ENCODE measurements around the gene FHIT.

Gene FHIT

DNA sequence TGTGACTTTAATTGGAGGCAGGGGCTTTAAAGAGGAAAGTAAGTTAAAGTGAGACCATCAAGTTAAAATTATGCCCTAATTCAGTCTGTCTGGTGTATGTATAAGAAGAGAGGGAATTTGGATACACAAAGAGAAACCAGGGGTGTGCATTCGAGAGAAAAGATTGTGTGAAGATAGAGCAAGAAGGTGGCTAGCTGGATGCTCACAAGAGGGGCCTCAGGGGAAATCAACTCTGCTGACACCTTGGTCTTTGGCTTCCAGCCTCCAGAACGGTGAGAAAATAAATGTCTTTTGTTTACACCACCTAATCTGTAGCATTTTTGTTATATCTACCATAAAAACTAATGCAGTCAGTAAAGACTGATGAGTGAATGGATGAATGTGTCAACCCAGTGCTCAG is 1294.1 kb downstream of the FHIT start:
- H3K4me3 ChIP-seq (ENCODE audit: low read length), result no peak overlapping the region
- H3K79me2 ChIP-seq (ENCODE audit: low read length), result no peaks in the 10 kb centered on the region
- H3K27ac ChIP-seq (ENCODE audit: low read length), result no peak overlapping the region
- no peaks in the 10 kb centered on the region for H3K27me3 ChIP-seq (ENCODE audit: low read depth, low read length)
- H3K9ac ChIP-seq (ENCODE audit: low read length), result no peak overlapping the region
- no peaks in the 10 kb centered on the region for H3K9me3 ChIP-seq (ENCODE audit: insufficient read depth, low read length)
- no peaks in the 10 kb centered on the region for H4K20me1 ChIP-seq (ENCODE audit: insufficient read depth, low read length)
- TF ChIP-seq, protein P1, sequence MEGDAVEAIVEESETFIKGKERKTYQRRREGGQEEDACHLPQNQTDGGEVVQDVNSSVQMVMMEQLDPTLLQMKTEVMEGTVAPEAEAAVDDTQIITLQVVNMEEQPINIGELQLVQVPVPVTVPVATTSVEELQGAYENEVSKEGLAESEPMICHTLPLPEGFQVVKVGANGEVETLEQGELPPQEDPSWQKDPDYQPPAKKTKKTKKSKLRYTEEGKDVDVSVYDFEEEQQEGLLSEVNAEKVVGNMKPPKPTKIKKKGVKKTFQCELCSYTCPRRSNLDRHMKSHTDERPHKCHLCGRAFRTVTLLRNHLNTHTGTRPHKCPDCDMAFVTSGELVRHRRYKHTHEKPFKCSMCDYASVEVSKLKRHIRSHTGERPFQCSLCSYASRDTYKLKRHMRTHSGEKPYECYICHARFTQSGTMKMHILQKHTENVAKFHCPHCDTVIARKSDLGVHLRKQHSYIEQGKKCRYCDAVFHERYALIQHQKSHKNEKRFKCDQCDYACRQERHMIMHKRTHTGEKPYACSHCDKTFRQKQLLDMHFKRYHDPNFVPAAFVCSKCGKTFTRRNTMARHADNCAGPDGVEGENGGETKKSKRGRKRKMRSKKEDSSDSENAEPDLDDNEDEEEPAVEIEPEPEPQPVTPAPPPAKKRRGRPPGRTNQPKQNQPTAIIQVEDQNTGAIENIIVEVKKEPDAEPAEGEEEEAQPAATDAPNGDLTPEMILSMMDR (IDR thresholded peaks at IDR 0.05; ENCODE audit: low read depth, low read length), result no peak
- TF ChIP-seq EZH2phosphoT487 (IDR thresholded peaks at IDR 0.05; ENCODE audit: low read depth), result no peak
- H3K36me3 ChIP-seq (replicated peaks; ENCODE audit: low read depth, low read length), result no peaks in the 10 kb centered on the region
- peaks cover 8% of the 10 kb centered on the region for H3K4me1 ChIP-seq (ENCODE audit: low read length)
- H3K4me2 ChIP-seq (ENCODE audit: low read length), result no peak overlapping the region
- no peak overlapping the region for H2AFZ ChIP-seq (ENCODE audit: low read depth, low read length)

DNA sequence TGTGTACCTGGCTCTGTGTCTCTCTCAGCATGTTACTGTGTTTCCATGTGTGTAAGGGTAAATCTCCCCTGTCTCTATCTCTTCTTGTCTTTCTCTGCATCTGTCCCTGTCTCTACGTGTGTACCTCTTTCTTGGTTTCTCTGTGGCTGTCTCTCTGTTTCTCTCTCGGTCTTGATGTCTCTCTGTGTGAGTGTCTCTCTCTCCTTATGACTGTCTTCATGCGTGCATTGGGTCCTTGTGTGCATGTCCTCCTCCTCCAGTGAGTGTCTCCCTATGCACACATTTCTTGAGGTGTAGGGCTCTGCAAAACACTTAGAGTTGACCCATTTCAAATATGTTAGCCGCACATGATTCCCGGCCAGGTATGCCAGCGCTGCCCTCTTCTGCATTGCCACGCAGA is 1298.1 kb downstream of the FHIT start:
- H3K27ac ChIP-seq (ENCODE audit: low read length), result no peak overlapping the region
- no peak overlapping the region for H2AFZ ChIP-seq (ENCODE audit: low read depth, low read length)
- no peaks in the 10 kb centered on the region for H3K36me3 ChIP-seq (replicated peaks; ENCODE audit: low read depth, low read length)
- no peak overlapping the region for H3K9ac ChIP-seq (ENCODE audit: low read length)
- no peak overlapping the region for H3K4me3 ChIP-seq (ENCODE audit: low read length)
- H3K79me2 ChIP-seq (ENCODE audit: low read length), result no peaks in the 10 kb centered on the region
- no peaks in the 10 kb centered on the region for H3K9me3 ChIP-seq (ENCODE audit: insufficient read depth, low read length)
- H3K4me2 ChIP-seq (ENCODE audit: low read length), result no peak overlapping the region
- TF ChIP-seq, protein P1 (IDR thresholded peaks at IDR 0.05; ENCODE audit: low read depth, low read length), result no peak; the same call in 1 of the 2 replicates
- no peak for TF ChIP-seq EZH2phosphoT487 (IDR thresholded peaks at IDR 0.05; ENCODE audit: low read depth)
- H3K27me3 ChIP-seq (ENCODE audit: low read depth, low read length), result no peaks in the 10 kb centered on the region
- H3K4me1 ChIP-seq (ENCODE audit: low read length), result peaks cover 8% of the 10 kb centered on the region
- no peaks in the 10 kb centered on the region for H4K20me1 ChIP-seq (ENCODE audit: insufficient read depth, low read length)

DNA sequence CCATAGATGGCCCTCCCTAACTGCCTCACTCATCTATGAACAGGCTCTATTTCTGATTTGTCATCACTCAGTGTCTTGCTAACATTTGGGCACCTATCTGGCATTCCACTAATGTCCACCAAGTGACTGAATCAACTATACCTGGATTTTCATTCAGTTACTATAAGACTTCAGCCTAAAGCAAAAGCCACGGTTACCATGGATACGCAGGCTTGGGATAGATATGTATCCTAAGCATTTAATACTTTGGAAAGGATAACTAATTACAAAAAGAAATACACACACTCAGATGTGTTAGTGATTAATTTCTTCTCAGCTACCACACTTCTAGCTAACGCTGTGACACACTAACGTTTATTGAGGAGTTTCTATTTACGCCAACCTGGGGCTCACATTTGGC is 1301.9 kb downstream of the FHIT start:
- Histone ChIP-seq H4K20me1 (ENCODE audit: insufficient read depth, low read length) (no peaks in the 10 kb centered on the region), H2AFZ (ENCODE audit: low read depth, low read length) (no peak overlapping the region), H3K9me3 (ENCODE audit: insufficient read depth, low read length) (no peaks in the 10 kb centered on the region), H3K9ac (ENCODE audit: low read length) (no peak overlapping the region), H3K27me3 (ENCODE audit: low read depth, low read length) (0 out of 2 replicates have a peak, but pooled peaks cover 3% of the 10 kb centered on the region), H3K4me2 (ENCODE audit: low read length) (no peak overlapping the region), H3K4me3 (ENCODE audit: low read length) (no peak overlapping the region), H3K79me2 (ENCODE audit: low read length) (no peaks in the 10 kb centered on the region), H3K27ac (ENCODE audit: low read length) (no peak overlapping the region), H3K4me1 (ENCODE audit: low read length) (no peaks in the 10 kb centered on the region; the same call in 1 of the 2 replicates), H3K36me3 (replicated peaks; ENCODE audit: low read depth, low read length) (no peaks in the 10 kb centered on the region)
- TF ChIP-seq, protein P1 (IDR thresholded peaks at IDR 0.05; ENCODE audit: low read depth, low read length), result no peak
- TF ChIP-seq EZH2phosphoT487 (IDR thresholded peaks at IDR 0.05; ENCODE audit: low read depth), result no peak

DNA sequence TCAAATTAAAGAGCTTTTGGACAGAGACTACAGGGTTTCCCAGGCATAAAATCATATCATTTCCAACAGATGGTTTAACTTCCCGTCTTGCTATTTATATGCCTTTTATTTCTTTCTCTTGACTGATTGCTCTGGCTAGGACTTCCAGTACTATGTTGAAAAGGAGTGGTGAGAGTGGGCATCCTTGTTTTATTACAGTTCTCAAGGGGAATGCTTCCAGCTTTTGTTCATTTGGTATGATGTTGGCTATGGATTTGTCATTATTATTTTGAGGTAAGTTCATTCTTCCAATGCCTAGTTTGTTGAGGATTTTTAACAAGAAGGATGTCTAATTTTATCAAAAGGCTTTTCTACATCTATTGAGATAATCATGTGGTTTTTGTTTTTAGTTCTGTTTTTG is 1304.9 kb downstream of the FHIT start:
- H3K4me3 ChIP-seq (ENCODE audit: low read length), result no peak overlapping the region
- no peak overlapping the region for H3K4me2 ChIP-seq (ENCODE audit: low read length)
- no peaks in the 10 kb centered on the region for H3K79me2 ChIP-seq (ENCODE audit: low read length)
- no peak overlapping the region for H3K9ac ChIP-seq (ENCODE audit: low read length)
- no peaks in the 10 kb centered on the region for H3K9me3 ChIP-seq (ENCODE audit: insufficient read depth, low read length)
- no peak for TF ChIP-seq EZH2phosphoT487 (IDR thresholded peaks at IDR 0.05; ENCODE audit: low read depth)
- TF ChIP-seq, protein P1 (IDR thresholded peaks at IDR 0.05; ENCODE audit: low read depth, low read length), result no peak
- no peaks in the 10 kb centered on the region for H3K36me3 ChIP-seq (replicated peaks; ENCODE audit: low read depth, low read length)
- 0 out of 2 replicates have a peak, but pooled peaks cover 3% of the 10 kb centered on the region for H3K27me3 ChIP-seq (ENCODE audit: low read depth, low read length)
- no peaks in the 10 kb centered on the region for H4K20me1 ChIP-seq (ENCODE audit: insufficient read depth, low read length)
- H3K4me1 ChIP-seq (ENCODE audit: low read length), result no peaks in the 10 kb centered on the region
- no peak overlapping the region for H2AFZ ChIP-seq (ENCODE audit: low read depth, low read length)
- H3K27ac ChIP-seq (ENCODE audit: low read length), result no peak overlapping the region
